HepG2 (cell line): ENCODE measurements around the gene SPNS1. TPM values are rescaled to one million over a fixed set of nuclear protein-coding genes. Genes with fewer than 3 reads are reported as not detected.

Source experiments
- AKAP8 ChIP-seq: sonication (generic); formaldehyde crosslinking; IDR thresholded peaks from 2 replicates; pipeline ENCODE4 v1.5.1; 2020; ENCODE audit warnings: mild to moderate bottlenecking, missing genetic modification reagents
- ATF7-NPFF ChIP-seq: sonication (generic); formaldehyde crosslinking; IDR thresholded peaks from 2 replicates; pipeline ENCODE4 v1.8.1; 2023; ENCODE audit warnings: mild to moderate bottlenecking, low read depth, missing genetic modification reagents, moderate library complexity
- GZF1 ChIP-seq: sonication (generic); formaldehyde crosslinking; IDR thresholded peaks from 2 replicates; pipeline ENCODE4 v1.5.1; 2020; ENCODE audit warnings: mild to moderate bottlenecking, missing genetic modification reagents
- HCFC1 ChIP-seq: fragments of 150-350 bp; IDR thresholded peaks from 2 replicates; pipeline ENCODE4 v1.6.1; 2014; ENCODE audit warnings: low read depth, low read length
- IRF2 ChIP-seq: IDR thresholded peaks from 2 replicates; pipeline ENCODE4 v1.6.1; 2018; ENCODE audit warnings: missing genetic modification reagents, missing compliant biosample characterization
- MATR3 ChIP-seq: sonication (generic); formaldehyde crosslinking; IDR thresholded peaks from 2 replicates; pipeline ENCODE4 v1.4.0; 2020; ENCODE audit warnings: missing genetic modification reagents
- NFATC3 ChIP-seq: sonication (generic); formaldehyde crosslinking; IDR thresholded peaks from 2 replicates; pipeline ENCODE4 v1.5.1; 2020; ENCODE audit warnings: mild to moderate bottlenecking, missing genetic modification reagents
- PPARG ChIP-seq: conservative IDR thresholded peaks from 2 replicates; pipeline ENCODE4 v1.6.1; 2016; ENCODE audit warnings: missing biosample characterization, missing genetic modification reagents
- RFX1 ChIP-seq: fragments of 450-650 bp; IDR thresholded peaks from 2 replicates; pipeline ENCODE4 v1.6.1; 2017
- RFX3 ChIP-seq: IDR thresholded peaks from 2 replicates; pipeline ENCODE4 v1.6.1; 2016; ENCODE audit warnings: missing biosample characterization, missing genetic modification reagents
- SMAD3 ChIP-seq: sonication (generic); formaldehyde crosslinking; IDR thresholded peaks from 2 replicates; pipeline ENCODE4 v1.4.0; 2020; ENCODE audit warnings: missing genetic modification reagents
- SMC3 ChIP-seq: IDR thresholded peaks from 2 replicates; pipeline ENCODE4 v1.6.1; 2011; ENCODE audit warnings: low read length, improper control_type of control experiment
- SUZ12 ChIP-seq: fragments of 150-350 bp; IDR thresholded peaks from 2 replicates; pipeline ENCODE4 v1.6.1; 2014; ENCODE audit warnings: low read depth, low read length
- TCF7L2 ChIP-seq: IDR thresholded peaks from 2 replicates; pipeline ENCODE4 v1.6.1; 2011; ENCODE audit warnings: mild to moderate bottlenecking, low read depth, low read length, moderate library complexity
- TP53 ChIP-seq: sonication (generic); formaldehyde crosslinking; conservative IDR thresholded peaks from 2 replicates; pipeline ENCODE4 v1.4.0; 2020; ENCODE audit warnings: missing genetic modification reagents
- ZBTB21 ChIP-seq: sonication (generic); formaldehyde crosslinking; IDR thresholded peaks from 2 replicates; pipeline ENCODE4 v1.4.0; 2020; ENCODE audit warnings: missing genetic modification reagents
- ZFP1 ChIP-seq: IDR thresholded peaks from 2 replicates; pipeline ENCODE4 v1.6.1; 2016
- ZNF124 ChIP-seq: sonication (generic); formaldehyde crosslinking; IDR thresholded peaks from 2 replicates; pipeline ENCODE4 v1.4.0; 2020; ENCODE audit warnings: missing genetic modification reagents
- ZNF253 ChIP-seq: sonication (generic); formaldehyde crosslinking; IDR thresholded peaks from 2 replicates; pipeline ENCODE4 v1.8.0; 2022; ENCODE audit warnings: mild to moderate bottlenecking, missing genetic modification reagents, borderline replicate concordance
- ZNF264 ChIP-seq: sonication (generic); formaldehyde crosslinking; IDR thresholded peaks from 2 replicates; pipeline ENCODE4 v1.4.0; 2020; ENCODE audit warnings: missing genetic modification reagents
- ZNF484 ChIP-seq: sonication (generic); formaldehyde crosslinking; IDR thresholded peaks from 2 replicates; pipeline ENCODE4 v1.5.1; 2020; ENCODE audit warnings: mild to moderate bottlenecking, low read depth, missing genetic modification reagents, borderline replicate concordance
- ZNF543 ChIP-seq: sonication (generic); formaldehyde crosslinking; IDR thresholded peaks from 2 replicates; pipeline ENCODE4 v1.4.0; 2020; ENCODE audit warnings: mild to moderate bottlenecking, missing genetic modification reagents
- ZNF550 ChIP-seq: sonication (generic); formaldehyde crosslinking; IDR thresholded peaks from 2 replicates; pipeline ENCODE4 v1.4.0; 2020; ENCODE audit warnings: mild to moderate bottlenecking, missing genetic modification reagents, borderline replicate concordance
- ZNF749 ChIP-seq: sonication (generic); formaldehyde crosslinking; IDR thresholded peaks from 2 replicates; pipeline ENCODE4 v1.8.0; 2022; ENCODE audit warnings: mild to moderate bottlenecking, missing genetic modification reagents, moderate library complexity, borderline replicate concordance
- polyA plus RNA-seq, 8 experiments: library from polyadenylated mRNA; depleted of rRNA in 3 of 8; stranded (reverse) in 7 of 8; unstranded in 1 of 8; fragments of >200 nt; fragmentation: Illumina TruSeq in 4 of 8; extraction: Trizol in 4 of 8; gene quantifications; 2 replicates each; pipeline versions ENCODE4 v1.2.1 to v1.2.3, GENCODE V29; 2011 to 2016; ENCODE audit warnings: low read depth in 4 of 8, missing spikeins in 1 of 8, mixed read lengths in 1 of 8; ENCODE audit not compliant: insufficient read depth in 1 of 8
- total RNA-seq, 5 experiments: library from RNA; depleted of rRNA; stranded (reverse); fragments of >200 nt; fragmentation: Illumina TruSeq; extraction: Trizol; gene quantifications; 2 replicates each; pipeline ENCODE4 v1.2.3, GENCODE V29; 2016; ENCODE audit warnings: low read depth in 1 of 5
- TF ChIP-seq, protein P1 (sequence below): sonication (generic); formaldehyde crosslinking; IDR thresholded peaks from 2 replicates; pipeline ENCODE4 v1.4.0; 2020; ENCODE audit warnings: missing genetic modification reagents
- TF ChIP-seq, protein P2 (sequence below): IDR thresholded peaks from 2 replicates; pipeline ENCODE4 v1.6.1; 2016; ENCODE audit warnings: low read depth, control low read depth
- TF ChIP-seq, protein P3 (sequence below): sonication (generic); formaldehyde crosslinking; IDR thresholded peaks from 2 replicates; pipeline ENCODE4 v1.5.0; 2020; ENCODE audit warnings: missing genetic modification reagents, mild to moderate bottlenecking, borderline replicate concordance
- TF ChIP-seq, protein P4 (sequence below): sonication (generic); formaldehyde crosslinking; IDR thresholded peaks from 2 replicates; pipeline ENCODE4 v1.4.0; 2020; ENCODE audit warnings: missing genetic modification reagents, mild to moderate bottlenecking, borderline replicate concordance

Gene SPNS1
- total and polyA plus RNA-seq, 2 of the 13 experiments (the other 11 are each of a cell fraction or from before 2014, with no cell fraction given), result 25.6 to 38.8 TPM

DNA sequence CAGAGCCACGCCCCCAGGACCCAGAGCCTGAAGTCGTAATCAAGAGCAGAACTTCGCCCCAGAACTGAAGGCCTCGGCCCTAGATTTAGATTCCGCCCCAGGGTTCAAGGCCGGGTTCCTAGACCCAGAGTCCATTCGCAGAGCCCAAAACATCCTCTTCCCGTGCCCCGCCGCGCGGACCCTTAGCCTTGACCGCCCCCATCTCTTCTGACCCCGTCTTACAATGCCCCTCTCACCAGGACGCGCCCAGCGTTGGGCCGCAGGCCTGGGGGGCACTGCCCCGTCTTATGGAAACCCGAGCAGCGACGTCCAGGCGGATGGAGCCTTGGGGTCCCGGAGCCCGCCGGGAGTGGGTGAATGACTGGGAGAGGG is 37.8 kb upstream of the SPNS1 start (continued):
- TF ChIP-seq ATF7-NPFF (CRISPR knock-in tag) (no peak), ZFP1 (CRISPR knock-in tag) (no peak), TP53 (CRISPR knock-in tag) (no peak), ZNF484 (CRISPR knock-in tag) (no peak), TCF7L2 (no peak), ZNF749 (CRISPR knock-in tag) (no peak), SMC3 (no peak), ZNF253 (CRISPR knock-in tag) (no peak), NFATC3 (CRISPR knock-in tag) (no peak), HCFC1 (no peak), IRF2 (no peak), MATR3 (CRISPR knock-in tag) (no peak), ZBTB21 (CRISPR knock-in tag) (no peak), RFX3 (no peak), RFX1 (no peak), ZNF550 (no peak), GZF1 (no peak), ZNF264 (CRISPR knock-in tag) (no peak), SMAD3 (no peak), PPARG (no peak), ZNF543 (CRISPR knock-in tag) (no peak), SUZ12 (no peak), ZNF124 (CRISPR knock-in tag) (no peak), AKAP8 (CRISPR knock-in tag) (no peak)
- TF ChIP-seq, protein P1, sequence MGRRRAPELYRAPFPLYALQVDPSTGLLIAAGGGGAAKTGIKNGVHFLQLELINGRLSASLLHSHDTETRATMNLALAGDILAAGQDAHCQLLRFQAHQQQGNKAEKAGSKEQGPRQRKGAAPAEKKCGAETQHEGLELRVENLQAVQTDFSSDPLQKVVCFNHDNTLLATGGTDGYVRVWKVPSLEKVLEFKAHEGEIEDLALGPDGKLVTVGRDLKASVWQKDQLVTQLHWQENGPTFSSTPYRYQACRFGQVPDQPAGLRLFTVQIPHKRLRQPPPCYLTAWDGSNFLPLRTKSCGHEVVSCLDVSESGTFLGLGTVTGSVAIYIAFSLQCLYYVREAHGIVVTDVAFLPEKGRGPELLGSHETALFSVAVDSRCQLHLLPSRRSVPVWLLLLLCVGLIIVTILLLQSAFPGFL (CRISPR knock-in tag), result no peak
- TF ChIP-seq, protein P2, sequence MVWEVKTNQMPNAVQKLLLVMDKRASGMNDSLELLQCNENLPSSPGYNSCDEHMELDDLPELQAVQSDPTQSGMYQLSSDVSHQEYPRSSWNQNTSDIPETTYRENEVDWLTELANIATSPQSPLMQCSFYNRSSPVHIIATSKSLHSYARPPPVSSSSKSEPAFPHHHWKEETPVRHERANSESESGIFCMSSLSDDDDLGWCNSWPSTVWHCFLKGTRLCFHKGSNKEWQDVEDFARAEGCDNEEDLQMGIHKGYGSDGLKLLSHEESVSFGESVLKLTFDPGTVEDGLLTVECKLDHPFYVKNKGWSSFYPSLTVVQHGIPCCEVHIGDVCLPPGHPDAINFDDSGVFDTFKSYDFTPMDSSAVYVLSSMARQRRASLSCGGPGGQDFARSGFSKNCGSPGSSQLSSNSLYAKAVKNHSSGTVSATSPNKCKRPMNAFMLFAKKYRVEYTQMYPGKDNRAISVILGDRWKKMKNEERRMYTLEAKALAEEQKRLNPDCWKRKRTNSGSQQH, result no peak
- TF ChIP-seq, protein P3, sequence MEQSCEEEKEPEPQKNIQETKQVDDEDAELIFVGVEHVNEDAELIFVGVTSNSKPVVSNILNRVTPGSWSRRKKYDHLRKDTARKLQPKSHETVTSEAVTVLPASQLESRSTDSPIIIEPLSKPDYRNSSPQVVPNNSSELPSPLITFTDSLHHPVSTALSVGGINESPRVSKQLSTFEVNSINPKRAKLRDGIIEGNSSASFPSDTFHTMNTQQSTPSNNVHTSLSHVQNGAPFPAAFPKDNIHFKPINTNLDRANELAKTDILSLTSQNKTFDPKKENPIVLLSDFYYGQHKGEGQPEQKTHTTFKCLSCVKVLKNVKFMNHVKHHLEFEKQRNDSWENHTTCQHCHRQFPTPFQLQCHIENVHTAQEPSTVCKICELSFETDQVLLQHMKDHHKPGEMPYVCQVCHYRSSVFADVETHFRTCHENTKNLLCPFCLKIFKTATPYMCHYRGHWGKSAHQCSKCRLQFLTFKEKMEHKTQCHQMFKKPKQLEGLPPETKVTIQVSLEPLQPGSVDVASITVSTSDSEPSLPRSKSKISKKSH (CRISPR knock-in tag), result no peak
- TF ChIP-seq, protein P4, sequence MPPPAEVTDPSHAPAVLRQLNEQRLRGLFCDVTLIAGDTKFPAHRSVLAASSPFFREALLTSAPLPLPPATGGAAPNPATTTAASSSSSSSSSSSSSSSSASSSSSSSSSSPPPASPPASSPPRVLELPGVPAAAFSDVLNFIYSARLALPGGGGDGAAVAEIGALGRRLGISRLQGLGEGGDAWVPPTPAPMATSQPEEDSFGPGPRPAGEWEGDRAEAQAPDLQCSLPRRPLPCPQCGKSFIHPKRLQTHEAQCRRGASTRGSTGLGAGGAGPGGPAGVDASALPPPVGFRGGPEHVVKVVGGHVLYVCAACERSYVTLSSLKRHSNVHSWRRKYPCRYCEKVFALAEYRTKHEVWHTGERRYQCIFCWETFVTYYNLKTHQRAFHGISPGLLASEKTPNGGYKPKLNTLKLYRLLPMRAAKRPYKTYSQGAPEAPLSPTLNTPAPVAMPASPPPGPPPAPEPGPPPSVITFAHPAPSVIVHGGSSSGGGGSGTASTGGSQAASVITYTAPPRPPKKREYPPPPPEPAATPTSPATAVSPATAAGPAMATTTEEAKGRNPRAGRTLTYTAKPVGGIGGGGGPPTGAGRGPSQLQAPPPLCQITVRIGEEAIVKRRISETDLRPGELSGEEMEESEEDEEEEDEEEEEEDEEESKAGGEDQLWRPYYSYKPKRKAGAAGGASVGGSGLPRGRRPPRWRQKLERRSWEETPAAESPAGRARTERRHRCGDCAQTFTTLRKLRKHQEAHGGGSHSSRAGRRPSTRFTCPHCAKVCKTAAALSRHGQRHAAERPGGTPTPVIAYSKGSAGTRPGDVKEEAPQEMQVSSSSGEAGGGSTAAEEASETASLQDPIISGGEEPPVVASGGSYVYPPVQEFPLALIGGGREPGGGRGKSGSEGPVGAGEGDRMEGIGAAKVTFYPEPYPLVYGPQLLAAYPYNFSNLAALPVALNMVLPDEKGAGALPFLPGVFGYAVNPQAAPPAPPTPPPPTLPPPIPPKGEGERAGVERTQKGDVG, result 0 out of 2 replicates have a peak, but pooled peaks have one; percentile 60
